IMR-90 (cell line): ENCODE data around the gene MID1. TPM values are rescaled to one million over a fixed set of nuclear protein-coding genes. Genes with fewer than 3 reads are reported as not detected.
A peak's percentile ranks its signal among the peaks of the same experiment; 100 is the strongest.

Experiments
- ATAC-seq: fragments of 200-7000 bp; cut with Tn5 transposase; 2 replicates; pipeline ENCODE4 v1.9.1; 2020; ENCODE audit warnings: low read depth, mild to moderate bottlenecking, moderate library complexity
- BruUV-seq: library from RNA; stranded (reverse); fragments of 400-500 nt; replicated peaks from 2 replicates; lab custom pipeline; 2021; lab: Mats Ljungman, UMichigan
- CTCF ChIA-PET: fragments of 300-600 bp; formaldehyde crosslinking; extraction: SDS; loops from one replicate; lab custom pipeline; 2021; ENCODE audit warnings: antibody characterized with exemption; lab: Yijun Ruan, JAX
- POLR2A ChIA-PET: fragments of 300-600 bp; sonication (Branson Sonifier 250); formaldehyde crosslinking; loops from one replicate; lab custom pipeline; 2022; ENCODE audit warnings: antibody characterized with exemption; ENCODE audit not compliant: unreplicated experiment; lab: Charles Lee
- DNase-seq: peaks from one replicate; pipeline ENCODE4 v3.0.0; 2013
- H2AFZ ChIP-seq: replicated peaks from 2 replicates; pipeline ENCODE3; 2013; ENCODE audit warnings: low read length, mild to moderate bottlenecking; ENCODE audit not compliant: poor library complexity
- H2AK5ac ChIP-seq: 2 replicates; pipeline ENCODE4 v1.6.1; 2013; ENCODE audit warnings: low read depth, low read length, inconsistent platforms
- H2AK9ac ChIP-seq: replicated peaks from 2 replicates; pipeline ENCODE3; 2013; ENCODE audit warnings: mild to moderate bottlenecking, low read depth, low read length, moderate library complexity; ENCODE audit not compliant: poor library complexity
- H2BK120ac ChIP-seq: 2 replicates; pipeline ENCODE4 v1.6.1; 2013; ENCODE audit warnings: low read depth, low read length, inconsistent platforms
- H2BK15ac ChIP-seq: 3 replicates; pipeline ENCODE4 v1.6.1; 2013; ENCODE audit warnings: low read depth, low read length, inconsistent platforms
- H2BK20ac ChIP-seq: 2 replicates; pipeline ENCODE4 v1.6.1; 2013; ENCODE audit warnings: low read depth, mild to moderate bottlenecking, inconsistent platforms, low read length, moderate library complexity
- H2BK5ac ChIP-seq: 2 replicates; pipeline ENCODE4 v1.6.1; 2013; ENCODE audit warnings: mild to moderate bottlenecking, low read depth, low read length, inconsistent platforms; ENCODE audit not compliant: poor library complexity, severe bottlenecking
- H3K14ac ChIP-seq: replicated peaks from 2 replicates; pipeline ENCODE4 v1.6.1; 2013; ENCODE audit warnings: low read depth, low read length, inconsistent platforms
- H3K18ac ChIP-seq: 2 replicates; pipeline ENCODE4 v1.6.1; 2013; ENCODE audit warnings: low read depth, low read length, control low read depth
- H3K23ac ChIP-seq: 2 replicates; pipeline ENCODE4 v1.6.1; 2013; ENCODE audit warnings: low read depth, low read length, inconsistent platforms
- H3K27ac ChIP-seq: 2 replicates; pipeline ENCODE4 v1.5.1; 2013; ENCODE audit warnings: mild to moderate bottlenecking, control low read depth, low read length; ENCODE audit not compliant: insufficient read depth
- H3K27me3 ChIP-seq: 2 replicates; pipeline ENCODE4 v1.6.1; 2013; ENCODE audit warnings: low read length; ENCODE audit not compliant: control insufficient read depth, insufficient read depth
- H3K36me3 ChIP-seq: 2 replicates; pipeline ENCODE4 v1.6.1; 2013; ENCODE audit warnings: low read length, mixed read lengths; ENCODE audit not compliant: control insufficient read depth, insufficient read depth
- H3K4ac ChIP-seq: 2 replicates; pipeline ENCODE4 v1.6.1; 2013; ENCODE audit warnings: low read depth, low read length, inconsistent platforms
- H3K4me1 ChIP-seq: 2 replicates; pipeline ENCODE4 v1.6.1; 2013; ENCODE audit warnings: low read length, mixed read lengths; ENCODE audit not compliant: control insufficient read depth, insufficient read depth
- H3K4me2 ChIP-seq: 2 replicates; pipeline ENCODE4 v1.6.1; 2013; ENCODE audit warnings: low read depth, mild to moderate bottlenecking, control low read depth, low read length, moderate library complexity
- H3K4me3 ChIP-seq: 2 replicates; pipeline ENCODE4 v1.5.1; 2013; ENCODE audit warnings: low read depth, mild to moderate bottlenecking, control low read depth, low read length, moderate library complexity; ENCODE audit not compliant: insufficient read depth
- H3K56ac ChIP-seq: 2 replicates; pipeline ENCODE4 v1.6.1; 2013; ENCODE audit warnings: low read length, inconsistent platforms; ENCODE audit not compliant: insufficient read depth; ENCODE audit errors: extremely low read depth
- H3K79me1 ChIP-seq, 2 experiments: 2 replicates each; pipeline ENCODE4 v1.6.1; 2013; ENCODE audit warnings: low read length in 2 of 2, inconsistent platforms in 1 of 2, low read depth in 1 of 2
- H3K9ac ChIP-seq: 2 replicates; pipeline ENCODE4 v1.6.1; 2013; ENCODE audit warnings: low read depth, low read length, control low read depth
- H3K9me1 ChIP-seq: 2 replicates; pipeline ENCODE4 v1.6.1; 2013; ENCODE audit warnings: low read length, inconsistent platforms; ENCODE audit not compliant: insufficient read depth
- H3K9me3 ChIP-seq: 2 replicates; pipeline ENCODE4 v1.6.1; 2013; ENCODE audit warnings: low read length; ENCODE audit not compliant: control insufficient read depth, insufficient read depth
- H4K20me1 ChIP-seq: 2 replicates; pipeline ENCODE4 v1.6.1; 2013; ENCODE audit warnings: low read length, inconsistent platforms; ENCODE audit not compliant: insufficient read depth
- H4K5ac ChIP-seq: 2 replicates; pipeline ENCODE4 v1.6.1; 2013; ENCODE audit warnings: mild to moderate bottlenecking, low read depth, low read length, control low read depth
- H4K8ac ChIP-seq, 2 experiments: 2 replicates each; pipeline ENCODE4 v1.6.1; 2013; ENCODE audit warnings: low read depth in 2 of 2, low read length in 2 of 2, control low read depth in 1 of 2, inconsistent platforms in 1 of 2
- H4K91ac ChIP-seq: 2 replicates; pipeline ENCODE4 v1.6.1; 2013; ENCODE audit warnings: low read depth, low read length, inconsistent platforms; ENCODE audit not compliant: insufficient read depth
- BHLHE40 ChIP-seq: fragments of 150-350 bp; IDR thresholded peaks from 2 replicates; pipeline ENCODE4 v1.6.1; 2016; ENCODE audit warnings: mild to moderate bottlenecking, low read depth, low read length
- CHD1 ChIP-seq: IDR thresholded peaks from 2 replicates; pipeline ENCODE4 v1.6.1; 2012; ENCODE audit warnings: low read depth, low read length, improper control_type of control experiment
- ELK1 ChIP-seq: fragments of 150-350 bp; IDR thresholded peaks from 2 replicates; pipeline ENCODE4 v1.6.1; 2016; ENCODE audit warnings: low read depth, mild to moderate bottlenecking, low read length, moderate library complexity, borderline replicate concordance
- MAFK ChIP-seq: IDR thresholded peaks from 2 replicates; pipeline ENCODE4 v1.6.1; 2012; ENCODE audit warnings: low read depth, low read length, improper control_type of control experiment
- POLR2A ChIP-seq: IDR thresholded peaks from 2 replicates; pipeline ENCODE4 v1.6.1; 2012; ENCODE audit warnings: mild to moderate bottlenecking, low read depth, low read length
- RFX5 ChIP-seq: IDR thresholded peaks from 2 replicates; pipeline ENCODE4 v1.8.0; 2012; ENCODE audit warnings: low read depth, mild to moderate bottlenecking, low read length, moderate library complexity
- WGBS, 2 experiments: methylation state at CpG; one replicate each; pipeline versions ENCODE4 v1.1.5 to v1.1.7; 2013; ENCODE audit warnings: missing lambda C conversion rate in 2 of 2; ENCODE audit not compliant: insufficient read length in 1 of 2; ENCODE audit errors: extremely low coverage in 2 of 2; 5-methylcytosine and 5-hydroxymethylcytosine counted together
- dilution Hi-C: fragments of 300-500 bp; cut with HindIII; formaldehyde crosslinking; loops from one replicate; pipeline ENCODE4 v1.14.3; 2018; ENCODE audit warnings: low sequenced_read_pairs; ENCODE audit not compliant: unreplicated experiment
- in situ Hi-C: fragments of 300-500 bp; cut with MboI; formaldehyde crosslinking; loops from 3 replicates; pipeline ENCODE4 v1.14.3; 2019; ENCODE audit warnings: low sequenced_read_pairs, inconsistent platforms, mixed read lengths
- intact Hi-C: fragments of 100-400 bp; cut with micrococcal nuclease; formaldehyde crosslinking; loops from 2 replicates; pipeline ENCODE4 v1.10.0; 2022
- polyA plus RNA-seq, 3 experiments: library from polyadenylated mRNA; depleted of rRNA; stranded (reverse); fragments of >200 nt; gene quantifications; 2 replicates each; pipeline ENCODE4 v1.2.3, GENCODE V29; 2012; ENCODE audit warnings: low replicate concordance in 1 of 3
- total RNA-seq: library from RNA; depleted of rRNA; stranded (reverse); fragments of >200 nt; gene quantifications from 2 replicates; pipeline ENCODE4 v1.2.3, GENCODE V29; 2012

Gene MID1
- total and polyA plus RNA-seq, 2 of the 4 experiments (the other 2 are of a cell fraction), result 37.2 to 106 TPM

- TF ChIP-seq ELK1, result no peak
Observed at GRCh38 chrX:10579112-10580011, 41.0 kb downstream of the MID1 start (continued).

- H3K9me3 ChIP-seq, result peaks cover 8% of the 10 kb centered on the region
- peak overlapping the region; percentile 82 for H3K4ac ChIP-seq
- no TSS peak for BruUV-seq
- H2BK5ac ChIP-seq, result peak overlapping the region; percentile 48
- 0 out of 2 replicates have a peak overlapping the region, but pooled peaks have one; percentile 19 for H3K14ac ChIP-seq
- no peak overlapping the region for H3K4me3 ChIP-seq
- H3K9ac ChIP-seq, result no peak overlapping the region
- no peaks in the 10 kb centered on the region for H3K27me3 ChIP-seq
- peaks cover 2% of the 10 kb centered on the region; the same call in 1 of the 2 replicates for H3K36me3 ChIP-seq
- TF ChIP-seq POLR2A (no peak), BHLHE40 (no peak), RFX5 (no peak), MAFK (no peak), CHD1 (no peak)
- no peaks in the 10 kb centered on the region for H4K20me1 ChIP-seq
- DNase-seq (no peak), ATAC-seq (no peak)
- no peak overlapping the region for H2AFZ ChIP-seq
- H2AK5ac ChIP-seq, result no peak overlapping the region
- peak overlapping the region; percentile 74; the same call in 1 of the 2 replicates for H3K18ac ChIP-seq
- H2BK15ac ChIP-seq, result peak overlapping the region; percentile 74; the same call in 1 of the 3 replicates
- H4K5ac ChIP-seq, result no peak overlapping the region; the same call in 1 of the 2 replicates
- no peak overlapping the region for H3K56ac ChIP-seq
- intact Hi-C loops, result no loop called here
- peak overlapping the region in 1 of 2 experiments; percentile 52; a peak in 1 of 4 replicates for H4K8ac ChIP-seq
- peak overlapping the region; percentile 73 for H2BK120ac ChIP-seq
- in situ Hi-C loops, result no loop called here
- H2AK9ac ChIP-seq, result no peak overlapping the region
- no peaks in the 10 kb centered on the region; the same call in 1 of the 2 replicates for H3K9me1 ChIP-seq
- CTCF ChIA-PET, result no interaction called here
- peak overlapping the region; percentile 32; the same call in 1 of the 2 replicates for H3K23ac ChIP-seq
- no CpG with 5 or more reads among the region's 2 CpGs for WGBS, 2 experiments
- H4K91ac ChIP-seq, result peak overlapping the region; percentile 62
- POLR2A ChIA-PET, result no interaction called here
- peaks cover 24 to 35% of the 10 kb centered on the region in 2 experiments for H3K79me1 ChIP-seq
- H3K4me1 ChIP-seq, result peaks cover 7% of the 10 kb centered on the region
- H2BK20ac ChIP-seq, result peak overlapping the region; percentile 71; the same call in 1 of the 2 replicates
- dilution Hi-C loops, result no loop called here
- H3K4me2 ChIP-seq, result peak overlapping the region; percentile 48; the same call in 1 of the 2 replicates
- H3K27ac ChIP-seq, result peak overlapping the region; percentile 89
Observed at GRCh38 chrX:10578527-10578926, 41.9 kb downstream of the MID1 start.
